ENCODE results near the gene UTF1. TPM values are rescaled to one million over a fixed set of nuclear protein-coding genes. Genes with fewer than 3 reads are reported as not detected.

Gene UTF1
- total and polyA plus RNA-seq, 9 of the 15 experiments (the other 6 are each of a cell fraction or from before 2014, with no cell fraction given) = 0.35 to 0.46 TPM; not detected in 7

DNA sequence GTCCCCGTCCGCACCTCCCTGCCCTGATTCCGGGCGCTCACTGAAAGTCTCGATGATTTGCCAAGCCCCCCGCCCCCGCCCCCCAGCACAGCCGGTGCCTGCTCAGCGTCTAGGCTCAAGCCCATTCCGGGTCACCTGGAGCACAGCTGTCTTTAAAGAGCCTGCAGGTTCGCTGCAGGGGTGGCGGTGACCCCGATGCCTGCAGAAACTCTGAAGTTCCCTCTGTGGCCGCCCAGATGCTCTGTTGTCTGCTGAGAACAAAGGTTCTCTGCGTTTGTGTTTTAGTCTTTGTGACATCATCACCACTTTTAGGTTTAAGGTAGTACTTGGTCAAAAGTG, 8.4 kb downstream of the UTF1 start:
- FAIRE-seq (no peak), DNase-seq (ENCODE audit: extremely low read depth in 1 of 4, low spot score in 3 of 4) (no peak), ATAC-seq (no peak)
- H3K36me3 ChIP-seq (ENCODE audit: control insufficient read depth, insufficient read depth, low read length) = no peaks in the 10 kb centered on the region
- WGBS (ENCODE audit: insufficient coverage, low coverage, missing lambda C conversion rate) = 40% methylated on average over 5 of the region's 15 CpGs
- in situ Hi-C loops (cut with MboI) = no loop called here
- H3K27me3 ChIP-seq (ENCODE audit: control insufficient read depth in 2 of 2, insufficient read depth in 2 of 2, low read length in 2 of 2) = no peaks in the 10 kb centered on the region
- H3K9me3 ChIP-seq (replicated peaks; ENCODE audit: control insufficient read depth, insufficient read depth, low read depth, low read length) = no peaks in the 10 kb centered on the region
- no TSS peak for BruUV-seq (replicated peaks)
- peaks cover 5 to 58% of the 10 kb centered on the region in 2 experiments for H3K4me1 ChIP-seq (replicated peaks in 1 of 2; ENCODE audit: control insufficient read depth in 2 of 2, insufficient read depth in 2 of 2, low read length in 2 of 2)
- intact Hi-C loops (cut with micrococcal nuclease) = no loop called here
- no peaks in the 10 kb centered on the region for H3K79me2 ChIP-seq (ENCODE audit: control insufficient read depth, insufficient read depth, low read length)
- H3K27ac ChIP-seq (ENCODE audit: extremely low read depth, low read depth, low read length) = no peak overlapping the region
- H3K4me3 ChIP-seq = no peak overlapping the region
- H3K4me2 ChIP-seq (ENCODE audit: insufficient read depth, low read length) = no peak overlapping the region
- no peaks in the 10 kb centered on the region for H3K9me1 ChIP-seq (ENCODE audit: control insufficient read depth, insufficient read depth, low read length)
- no peak overlapping the region for H3K9ac ChIP-seq (ENCODE audit: insufficient read depth in 1 of 2, low read depth in 2 of 2, low read length in 2 of 2)
- CTCF ChIA-PET (ENCODE audit: low intra/inter-chr PET ratio) = no interaction called here
- POLR2A ChIA-PET = no interaction called here
- no peak for TF ChIP-seq ZNF197 (CRISPR knock-in tag; IDR thresholded peaks at IDR 0.05; ENCODE audit: low read depth)
- TF ChIP-seq, protein P1, sequence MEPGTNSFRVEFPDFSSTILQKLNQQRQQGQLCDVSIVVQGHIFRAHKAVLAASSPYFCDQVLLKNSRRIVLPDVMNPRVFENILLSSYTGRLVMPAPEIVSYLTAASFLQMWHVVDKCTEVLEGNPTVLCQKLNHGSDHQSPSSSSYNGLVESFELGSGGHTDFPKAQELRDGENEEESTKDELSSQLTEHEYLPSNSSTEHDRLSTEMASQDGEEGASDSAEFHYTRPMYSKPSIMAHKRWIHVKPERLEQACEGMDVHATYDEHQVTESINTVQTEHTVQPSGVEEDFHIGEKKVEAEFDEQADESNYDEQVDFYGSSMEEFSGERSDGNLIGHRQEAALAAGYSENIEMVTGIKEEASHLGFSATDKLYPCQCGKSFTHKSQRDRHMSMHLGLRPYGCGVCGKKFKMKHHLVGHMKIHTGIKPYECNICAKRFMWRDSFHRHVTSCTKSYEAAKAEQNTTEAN (CRISPR knock-in tag; IDR thresholded peaks at IDR 0.05) = no peak
- no peak for TF ChIP-seq HDAC3 (IDR thresholded peaks at IDR 0.05; ENCODE audit: borderline replicate concordance, partially characterized antibody)
- TF ChIP-seq, protein P2, sequence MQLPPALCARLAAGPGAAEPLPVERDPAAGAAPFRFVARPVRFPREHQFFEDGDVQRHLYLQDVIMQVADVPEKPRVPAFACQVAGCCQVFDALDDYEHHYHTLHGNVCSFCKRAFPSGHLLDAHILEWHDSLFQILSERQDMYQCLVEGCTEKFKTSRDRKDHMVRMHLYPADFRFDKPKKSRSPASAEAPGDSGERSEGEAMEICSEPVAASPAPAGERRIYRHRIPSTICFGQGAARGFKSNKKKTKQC (CRISPR knock-in tag; IDR thresholded peaks at IDR 0.05) = no peak
- TF ChIP-seq SIN3B (IDR thresholded peaks at IDR 0.05; ENCODE audit: low read depth) = no peak
- no peak for TF ChIP-seq ELF2 (CRISPR knock-in tag; IDR thresholded peaks at IDR 0.05)
- no peak for TF ChIP-seq RBM39 (optimal IDR thresholded peaks at IDR 0.05; ENCODE audit: low read depth, low read length)
- TF ChIP-seq, protein P3, sequence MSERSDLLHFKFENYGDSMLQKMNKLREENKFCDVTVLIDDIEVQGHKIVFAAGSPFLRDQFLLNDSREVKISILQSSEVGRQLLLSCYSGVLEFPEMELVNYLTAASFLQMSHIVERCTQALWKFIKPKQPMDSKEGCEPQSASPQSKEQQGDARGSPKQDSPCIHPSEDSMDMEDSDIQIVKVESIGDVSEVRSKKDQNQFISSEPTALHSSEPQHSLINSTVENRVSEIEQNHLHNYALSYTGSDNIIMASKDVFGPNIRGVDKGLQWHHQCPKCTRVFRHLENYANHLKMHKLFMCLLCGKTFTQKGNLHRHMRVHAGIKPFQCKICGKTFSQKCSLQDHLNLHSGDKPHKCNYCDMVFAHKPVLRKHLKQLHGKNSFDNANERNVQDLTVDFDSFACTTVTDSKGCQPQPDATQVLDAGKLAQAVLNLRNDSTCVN (CRISPR knock-in tag; IDR thresholded peaks at IDR 0.05) = no peak
- TF ChIP-seq FOS (IDR thresholded peaks at IDR 0.05; ENCODE audit: extremely low read depth, insufficient read length) = no peak
- no peak for TF ChIP-seq SMAD2 (IDR thresholded peaks at IDR 0.05; ENCODE audit: low read depth, low read length)
- TF ChIP-seq, protein P4, sequence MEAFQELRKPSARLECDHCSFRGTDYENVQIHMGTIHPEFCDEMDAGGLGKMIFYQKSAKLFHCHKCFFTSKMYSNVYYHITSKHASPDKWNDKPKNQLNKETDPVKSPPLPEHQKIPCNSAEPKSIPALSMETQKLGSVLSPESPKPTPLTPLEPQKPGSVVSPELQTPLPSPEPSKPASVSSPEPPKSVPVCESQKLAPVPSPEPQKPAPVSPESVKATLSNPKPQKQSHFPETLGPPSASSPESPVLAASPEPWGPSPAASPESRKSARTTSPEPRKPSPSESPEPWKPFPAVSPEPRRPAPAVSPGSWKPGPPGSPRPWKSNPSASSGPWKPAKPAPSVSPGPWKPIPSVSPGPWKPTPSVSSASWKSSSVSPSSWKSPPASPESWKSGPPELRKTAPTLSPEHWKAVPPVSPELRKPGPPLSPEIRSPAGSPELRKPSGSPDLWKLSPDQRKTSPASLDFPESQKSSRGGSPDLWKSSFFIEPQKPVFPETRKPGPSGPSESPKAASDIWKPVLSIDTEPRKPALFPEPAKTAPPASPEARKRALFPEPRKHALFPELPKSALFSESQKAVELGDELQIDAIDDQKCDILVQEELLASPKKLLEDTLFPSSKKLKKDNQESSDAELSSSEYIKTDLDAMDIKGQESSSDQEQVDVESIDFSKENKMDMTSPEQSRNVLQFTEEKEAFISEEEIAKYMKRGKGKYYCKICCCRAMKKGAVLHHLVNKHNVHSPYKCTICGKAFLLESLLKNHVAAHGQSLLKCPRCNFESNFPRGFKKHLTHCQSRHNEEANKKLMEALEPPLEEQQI (IDR thresholded peaks at IDR 0.05) = no peak
- TF ChIP-seq HDAC2 (IDR thresholded peaks at IDR 0.05) = no peak
- TF ChIP-seq, protein P5, sequence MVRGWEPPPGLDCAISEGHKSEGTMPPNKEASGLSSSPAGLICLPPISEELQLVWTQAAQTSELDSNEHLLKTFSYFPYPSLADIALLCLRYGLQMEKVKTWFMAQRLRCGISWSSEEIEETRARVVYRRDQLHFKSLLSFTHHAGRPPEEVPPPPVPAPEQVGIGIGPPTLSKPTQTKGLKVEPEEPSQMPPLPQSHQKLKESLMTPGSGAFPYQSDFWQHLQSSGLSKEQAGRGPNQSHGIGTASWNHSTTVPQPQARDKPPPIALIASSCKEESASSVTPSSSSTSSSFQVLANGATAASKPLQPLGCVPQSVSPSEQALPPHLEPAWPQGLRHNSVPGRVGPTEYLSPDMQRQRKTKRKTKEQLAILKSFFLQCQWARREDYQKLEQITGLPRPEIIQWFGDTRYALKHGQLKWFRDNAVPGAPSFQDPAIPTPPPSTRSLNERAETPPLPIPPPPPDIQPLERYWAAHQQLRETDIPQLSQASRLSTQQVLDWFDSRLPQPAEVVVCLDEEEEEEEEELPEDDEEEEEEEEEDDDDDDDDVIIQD (CRISPR knock-in tag; IDR thresholded peaks at IDR 0.05) = no peak
- TF ChIP-seq SMARCA4 (IDR thresholded peaks at IDR 0.05) = no peak
- no peak for TF ChIP-seq SMAD4 (CRISPR knock-in tag; conservative IDR thresholded peaks at IDR 0.05)
- no peak overlapping the region for H2AFZ ChIP-seq (ENCODE audit: low read depth, low read length)
- H4K20me1 ChIP-seq (replicated peaks; ENCODE audit: control insufficient read depth, insufficient read depth, low read length) = no peaks in the 10 kb centered on the region

Data from K562 (cell line).